HG03066 (cell line): ENCODE data around the gene PDE4A.

Source experiments
- ATAC-seq: cut with Tn5 transposase; IDR thresholded peaks from one replicate; pipeline ENCODE4 v1.9.1; 2021; ENCODE audit warnings: low read depth; ENCODE audit not compliant: unreplicated experiment

The PDE4A gene

DNA sequence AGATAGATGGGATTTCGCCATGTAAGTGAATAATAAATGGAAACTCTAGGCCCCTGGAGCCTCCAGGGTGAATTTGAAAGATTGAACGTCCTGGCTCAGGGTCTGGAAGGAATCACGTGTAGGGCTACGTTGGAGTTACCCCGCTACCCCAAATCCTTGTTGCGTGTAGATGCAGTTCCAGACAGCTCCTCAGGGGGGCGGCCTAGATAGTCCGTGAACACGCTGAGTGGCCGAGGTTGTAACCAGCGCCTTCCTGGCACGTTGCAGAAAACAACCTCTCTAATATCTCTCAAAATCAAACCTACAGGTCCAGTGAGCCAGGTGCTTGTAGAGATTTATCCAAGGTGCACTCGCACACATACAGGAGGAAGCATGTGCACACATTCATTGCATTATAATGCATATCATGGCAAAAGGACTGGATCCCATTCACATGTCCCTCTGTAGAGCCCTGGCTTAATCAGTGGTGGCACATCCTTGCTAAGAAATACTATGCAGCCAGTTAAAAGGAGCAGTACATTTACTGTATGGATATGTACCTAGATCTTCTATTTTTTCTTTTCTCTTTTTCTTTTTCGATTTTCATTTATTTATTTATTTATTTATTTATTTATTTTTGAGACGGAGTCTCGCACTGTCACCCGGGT, 85.4 kb downstream of the PDE4A start:
- no peak for ATAC-seq

DNA sequence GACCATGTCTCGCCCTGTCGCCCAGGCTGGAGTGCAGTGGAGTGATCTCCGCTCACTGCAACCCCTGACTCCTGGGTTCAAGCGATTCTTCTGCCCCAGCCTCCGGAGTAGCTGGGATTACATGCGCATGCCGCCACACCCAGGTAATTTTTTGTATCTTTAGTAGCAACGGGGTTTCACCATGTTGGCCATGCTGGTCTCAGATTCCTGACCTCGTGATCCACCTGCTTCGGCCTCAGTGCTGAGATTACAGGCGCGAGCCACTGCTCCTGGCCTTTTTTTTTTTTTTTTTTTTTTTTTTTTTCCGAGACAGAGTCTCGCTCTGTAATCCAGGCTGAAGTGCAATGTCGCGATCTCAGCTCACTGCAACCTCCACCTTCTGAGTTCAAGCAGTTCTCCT, 87.7 kb downstream of the PDE4A start:
- no peak for ATAC-seq

DNA sequence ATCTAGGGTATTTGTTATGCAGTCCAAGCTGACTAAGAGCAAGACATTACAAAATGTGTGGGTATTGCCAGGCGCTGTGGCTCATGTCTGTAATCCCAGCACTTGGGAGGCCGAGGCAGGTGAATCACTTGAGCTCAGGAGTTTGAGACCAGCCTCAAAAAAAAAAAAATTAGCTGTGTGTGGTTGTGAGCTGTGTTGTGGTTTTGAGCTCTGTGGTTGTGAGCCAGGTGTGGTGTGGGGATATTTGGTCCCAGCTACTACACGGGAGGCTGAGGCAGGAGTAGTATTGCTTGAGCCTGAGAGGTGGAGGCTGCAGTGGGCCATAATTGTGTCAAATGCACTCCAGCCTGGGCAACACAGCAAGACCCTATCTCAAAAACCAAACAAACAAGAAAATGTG, 88.4 kb downstream of the PDE4A start:
- ATAC-seq = no peak

DNA sequence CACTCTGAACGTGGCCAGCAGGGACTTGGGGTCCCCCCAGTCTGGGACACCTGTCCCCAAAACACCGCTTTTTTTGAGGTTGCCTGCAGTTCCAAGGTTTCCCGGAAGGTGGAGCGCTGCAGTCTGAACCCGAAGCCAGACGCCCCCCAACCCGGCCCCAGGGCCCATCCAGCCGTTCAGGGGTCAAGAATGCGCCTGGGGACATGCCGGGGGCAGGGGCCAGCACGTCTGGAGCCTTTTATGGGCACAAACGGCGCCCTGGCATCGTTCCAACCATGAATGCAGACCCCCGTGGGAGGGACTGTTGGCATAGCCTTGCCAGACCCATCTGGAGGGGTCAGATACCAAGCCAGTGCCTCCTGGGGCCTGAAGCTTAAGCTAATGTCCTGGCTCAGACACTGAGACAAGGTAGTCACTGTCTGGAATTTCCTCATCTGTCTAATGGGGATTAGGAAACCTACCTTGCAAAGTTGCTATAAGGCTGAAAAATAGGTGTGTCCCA, 90.0 kb downstream of the PDE4A start:
- ATAC-seq = no peak

DNA sequence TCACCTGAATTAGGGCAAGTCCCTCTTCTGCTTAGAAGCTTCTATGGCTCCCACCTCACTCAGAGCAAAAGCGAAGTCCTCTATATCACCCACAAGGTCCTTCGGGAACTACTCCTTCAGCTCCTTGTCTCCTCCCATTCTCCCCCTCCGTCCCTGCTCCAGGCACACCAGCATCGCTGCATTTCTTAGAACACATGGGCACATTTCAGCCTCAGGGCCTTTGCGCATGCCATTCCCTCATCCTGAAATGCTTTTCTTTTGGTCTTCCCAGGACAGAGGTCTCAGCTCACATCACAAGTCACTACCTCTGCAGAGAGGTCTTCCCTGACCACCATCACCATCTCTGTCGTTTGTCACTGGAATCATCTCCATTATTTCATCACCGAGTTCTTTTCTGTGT, 92.9 kb downstream of the PDE4A start:
- ATAC-seq = no peak

DNA sequence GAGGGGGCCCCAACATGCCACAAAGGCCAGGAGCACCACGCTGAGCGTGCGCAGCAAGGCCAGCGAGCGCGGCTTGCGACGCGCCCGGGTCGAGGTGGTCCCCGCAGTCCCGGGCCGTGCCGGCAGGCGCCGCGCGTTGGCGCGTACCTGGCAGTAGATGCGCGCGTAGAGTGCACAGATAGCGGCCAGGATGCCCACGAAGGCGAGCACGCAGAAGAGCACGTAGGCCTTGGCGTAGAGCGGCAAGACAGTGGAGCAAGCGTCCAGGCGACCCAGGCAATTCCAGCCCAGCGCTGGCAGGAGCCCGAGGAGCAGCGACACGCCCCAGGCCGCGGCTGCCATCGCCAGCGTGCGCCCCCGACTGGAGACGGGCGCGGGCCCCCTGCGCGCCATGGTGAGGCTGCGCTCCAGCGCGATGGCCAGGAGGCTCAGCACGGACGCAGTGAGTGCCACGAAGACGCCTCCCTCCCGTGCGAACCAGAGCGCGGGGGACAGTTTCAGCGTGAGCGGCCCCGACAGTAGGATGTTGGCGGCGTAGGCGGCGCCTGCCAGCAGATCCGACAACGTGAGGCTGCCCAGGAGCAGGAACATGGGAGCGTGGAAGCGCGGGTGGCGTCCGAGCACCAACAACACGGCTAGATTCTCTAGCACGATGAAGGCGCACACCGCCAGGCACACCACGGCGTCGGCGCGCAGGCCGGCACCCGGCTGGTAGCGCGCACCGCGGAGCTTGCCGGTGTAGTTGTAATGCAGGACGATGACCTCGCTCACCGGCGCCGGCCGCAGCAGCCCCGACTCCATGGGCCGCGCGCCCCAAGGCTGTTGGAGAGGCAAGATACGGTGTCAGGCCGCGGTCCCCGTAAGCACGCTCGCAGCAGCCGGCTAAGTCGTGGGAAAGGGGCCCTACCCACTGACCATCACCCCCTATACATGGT, 94.1 kb downstream of the PDE4A start:
- ATAC-seq = no peak

DNA sequence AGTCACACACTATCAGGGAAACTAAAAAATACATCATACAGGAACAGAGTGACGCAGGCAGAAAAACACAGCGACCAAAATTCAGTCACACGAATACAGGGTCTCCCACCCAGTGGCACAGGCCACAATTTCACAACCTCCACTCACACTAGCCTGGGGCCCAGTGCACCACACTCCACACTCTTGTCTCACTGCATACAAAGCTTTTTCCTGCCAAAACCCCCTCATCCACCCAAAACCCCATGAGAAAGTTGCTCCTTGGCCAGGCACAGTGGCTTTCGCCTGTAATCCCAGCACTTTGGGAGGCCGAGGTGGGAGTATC, 95.7 kb downstream of the PDE4A start:
- no peak for ATAC-seq

DNA sequence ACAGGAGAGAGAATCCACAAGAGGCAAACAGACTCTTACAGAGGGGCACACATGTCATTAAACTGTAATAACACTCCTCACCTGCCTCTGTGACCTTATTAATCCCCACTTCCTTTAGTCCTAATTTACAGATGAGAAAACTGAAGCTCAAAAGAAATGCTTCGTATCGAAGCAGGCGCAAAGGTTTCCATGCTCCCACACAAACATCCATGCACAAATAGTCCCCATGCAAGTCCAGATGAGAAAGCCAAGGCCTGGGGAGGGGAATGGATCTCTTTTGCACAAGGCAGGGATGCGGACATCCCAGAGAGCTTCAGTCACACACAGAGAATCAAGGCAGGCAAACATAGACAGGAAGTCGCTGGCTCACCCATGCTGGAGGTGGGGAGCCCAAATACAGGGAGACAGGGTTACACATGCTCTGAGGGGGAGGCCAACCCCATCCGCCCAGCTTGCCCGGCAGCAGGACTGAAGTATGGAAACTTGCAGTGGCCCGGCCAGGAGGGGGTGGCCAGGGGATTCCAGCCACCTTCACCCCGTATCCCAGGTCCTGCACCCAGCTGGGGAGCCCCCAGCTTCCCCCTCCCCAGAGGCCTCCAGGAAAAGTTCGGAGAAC, 96.4 kb downstream of the PDE4A start:
- no peak for ATAC-seq

DNA sequence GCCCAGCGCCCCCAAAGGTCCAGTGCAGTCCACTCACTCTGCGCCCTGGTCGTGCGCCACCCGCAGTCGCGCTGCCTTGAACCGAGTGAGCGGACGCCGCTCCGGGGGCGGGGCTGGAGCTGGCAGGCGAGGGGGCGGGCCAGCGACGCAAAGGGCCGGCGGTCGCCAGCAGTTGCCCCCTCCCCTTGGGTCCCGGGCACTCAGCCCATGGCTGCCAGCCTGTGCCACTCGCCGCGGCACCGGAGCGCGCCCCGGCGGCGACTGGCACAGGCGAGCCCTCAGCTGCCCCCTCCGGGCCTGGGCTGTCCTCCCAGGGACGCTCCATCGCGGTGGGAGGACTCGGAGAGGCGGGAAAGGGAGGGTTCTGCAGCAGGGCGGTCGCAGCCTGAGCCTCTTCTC, 97.0 kb downstream of the PDE4A start, which contains the start of gene S1PR5:
Gene S1PR5 (minus strand): TSS at position 87 of the 399 bp plus-strand sequence. CDS start 2,436 bp downstream, outside the sequence.
- no peak for ATAC-seq

DNA sequence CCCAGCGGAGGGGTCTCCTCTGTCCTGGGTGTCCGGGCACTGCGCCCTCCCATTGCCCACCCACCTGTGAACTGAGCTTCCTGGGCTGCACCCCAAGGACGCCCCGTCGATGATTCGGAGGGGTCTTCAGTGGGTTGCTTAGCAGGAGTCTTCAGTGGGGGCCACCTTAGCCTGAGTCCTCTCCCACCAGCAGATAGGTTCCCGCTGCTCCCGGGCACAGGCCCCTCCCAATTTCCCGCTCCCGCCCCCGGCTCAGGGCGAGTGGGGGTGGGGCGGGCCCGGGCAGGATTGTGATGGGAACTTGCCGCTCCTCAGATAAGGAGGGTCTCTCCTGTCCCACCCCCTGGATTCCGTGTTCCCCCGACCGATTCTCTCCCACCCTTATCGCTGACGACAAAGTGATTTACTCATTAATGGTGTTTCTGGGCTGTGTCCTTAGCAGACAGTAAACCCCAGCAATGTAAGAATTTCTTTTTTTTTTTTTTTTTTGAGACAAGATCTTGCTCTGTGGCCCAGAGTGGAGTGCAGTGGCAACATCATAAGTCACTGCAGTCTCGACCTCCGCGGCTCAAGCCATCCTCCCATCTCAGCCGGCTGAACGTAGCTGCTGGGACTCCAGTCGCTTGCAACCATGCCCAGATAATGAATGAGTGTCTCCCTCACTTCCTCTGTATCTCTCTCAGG, 97.6 kb downstream of the PDE4A start:
- no peak for ATAC-seq

DNA sequence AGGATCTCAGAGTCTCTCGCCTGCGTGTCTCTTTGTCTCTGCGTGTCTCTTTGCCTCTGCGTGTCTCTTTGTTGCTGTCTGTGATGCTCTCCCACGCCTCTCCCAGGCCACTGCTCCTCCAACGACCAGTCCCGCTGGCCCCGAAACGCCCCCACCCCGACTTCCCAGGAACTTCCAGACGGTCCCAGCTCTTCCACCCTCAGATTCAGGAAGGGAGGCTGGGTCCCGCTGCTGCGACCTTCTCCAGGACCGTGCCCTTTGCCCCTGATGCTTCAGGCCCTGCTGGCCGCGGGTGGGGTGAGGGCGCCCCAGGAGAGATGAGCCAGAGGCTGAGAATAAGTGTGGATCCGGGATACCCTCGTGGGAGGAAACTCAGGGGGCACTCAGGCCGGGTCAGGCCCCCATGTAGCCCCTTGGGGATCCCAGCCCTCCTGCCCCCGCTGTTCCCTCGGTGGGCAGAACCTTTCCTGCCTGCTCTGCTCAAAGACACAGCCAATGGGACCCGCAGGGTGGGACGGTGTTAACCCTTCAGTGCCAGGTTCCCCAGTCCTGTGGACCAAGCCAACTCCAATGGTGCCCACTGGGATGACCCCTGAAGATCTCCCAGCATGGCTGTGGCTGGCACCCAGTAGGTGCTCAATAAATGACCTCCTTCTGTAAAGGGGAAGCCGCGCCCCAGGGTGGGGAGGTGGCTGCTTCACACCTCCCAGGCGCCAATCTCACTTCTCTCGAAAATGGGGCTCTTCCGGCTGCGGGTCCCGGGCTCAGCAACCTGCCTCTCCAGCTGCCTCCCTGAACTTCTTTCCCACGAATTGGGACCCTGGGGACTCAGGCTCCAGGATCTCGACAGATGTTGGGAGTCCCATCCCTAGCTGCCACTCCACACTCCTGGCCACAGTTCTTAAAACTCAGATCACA, 98.4 kb downstream of the PDE4A start:
- ATAC-seq = no peak
